ENCODE results near the gene CTDNEP1.

- no peak for TF ChIP-seq YY1 (IDR thresholded peaks at IDR 0.05; ENCODE audit: insufficient read depth, insufficient read length)
- no peak for TF ChIP-seq ZNF274 (IDR thresholded peaks at IDR 0.05; ENCODE audit: low read depth, low read length)
- no peak for TF ChIP-seq SUZ12 (IDR thresholded peaks at IDR 0.05; ENCODE audit: extremely low read depth, insufficient read depth, insufficient read length)
These were observed 14.2 kb downstream of the CTDNEP1 start for GRCh38 chr17:7237266-7237760.
